Natural killer cell (primary cell): ENCODE data around the gene KCNJ6. TPM values are rescaled to one million over a fixed set of nuclear protein-coding genes. Genes with fewer than 3 reads are reported as not detected.

ENCODE experiments used
- ATAC-seq, 3 donors: fragments of 150-1000 bp in 2 of 3; fragments of 200-7000 bp in 1 of 3; cut with Tn5 transposase; 1 replicate in 1 of 3; 2 replicates in 2 of 3; pipeline ENCODE4 v1.10.0; 2021; ENCODE audit warnings: mild to moderate bottlenecking in 2 of 3, moderate library complexity in 2 of 3
- DNase-seq, 2 donors: peaks; one replicate each; pipeline versions ENCODE4 v3.0.0 to v3.0.0-alpha.2; 2013 to 2021; ENCODE audit warnings: mixed read lengths in 1 of 2
- H3K27ac ChIP-seq: one replicate; pipeline ENCODE4 v1.5.1; 2013; ENCODE audit warnings: mild to moderate bottlenecking, low read length
- H3K27me3 ChIP-seq: one replicate; pipeline ENCODE4 v1.6.1; 2013; ENCODE audit warnings: low read length; ENCODE audit not compliant: control insufficient read depth, insufficient read depth
- H3K36me3 ChIP-seq: one replicate; pipeline ENCODE4 v1.6.1; 2013; ENCODE audit warnings: low read length; ENCODE audit not compliant: control insufficient read depth, insufficient read depth
- H3K4me1 ChIP-seq: one replicate; pipeline ENCODE4 v1.6.1; 2013; ENCODE audit warnings: low read length; ENCODE audit not compliant: control insufficient read depth, insufficient read depth
- H3K4me3 ChIP-seq: one replicate; pipeline ENCODE4 v1.5.1; 2013; ENCODE audit warnings: low read length
- H3K9me3 ChIP-seq: one replicate; pipeline ENCODE4 v1.6.1; 2013; ENCODE audit warnings: low read length; ENCODE audit not compliant: control insufficient read depth, insufficient read depth
- H3K27ac Mint-ChIP-seq, 2 donors: one replicate each; pipeline ENCODE4 v1.8.0; 2022; ENCODE audit warnings: mild to moderate bottlenecking in 2 of 2, mixed read lengths in 2 of 2, moderate library complexity in 1 of 2
- H3K27me3 Mint-ChIP-seq, 2 donors: one replicate each; pipeline ENCODE4 v1.8.0; 2022; ENCODE audit warnings: low read depth in 2 of 2, mixed read lengths in 2 of 2
- H3K36me3 Mint-ChIP-seq: one replicate; pipeline ENCODE4 v1.8.0; 2022; ENCODE audit warnings: mixed read lengths
- H3K4me1 Mint-ChIP-seq, 2 donors: one replicate each; pipeline ENCODE4 v1.8.0; 2022; ENCODE audit warnings: mixed read lengths in 2 of 2
- H3K4me3 Mint-ChIP-seq: one replicate; pipeline ENCODE4 v1.8.0; 2022; ENCODE audit warnings: mild to moderate bottlenecking, moderate library complexity, mixed read lengths
- H3K9me3 Mint-ChIP-seq, 2 donors: one replicate each; pipeline ENCODE4 v1.8.0; 2022; ENCODE audit warnings: mixed read lengths in 2 of 2
- WGBS: methylation state at CpG from one replicate; pipeline ENCODE4 v1.1.7; 2013; ENCODE audit warnings: missing lambda C conversion rate; ENCODE audit not compliant: insufficient coverage; 5-methylcytosine and 5-hydroxymethylcytosine counted together
- intact Hi-C: fragments of 100-400 bp; cut with micrococcal nuclease; formaldehyde crosslinking; loops from one replicate; pipeline ENCODE4 v1.14.2; 2022
- total RNA-seq, 4 donors: library from RNA; stranded (reverse); fragments of 120-200 nt in 1 of 4; gene quantifications; one replicate each; pipeline versions ENCODE4 v1.2.3 to v1.2.4, GENCODE V29; 2013 to 2022
- TF ChIP-seq, protein P1 (sequence below): fragments of 200-600 bp; IDR thresholded peaks from one replicate; pipeline ENCODE4 v1.8.0; 2022; ENCODE audit warnings: antibody characterized with exemption

KCNJ6 gene
- total RNA-seq, 3 donors from 2014 or later (not counting 1 experiment from before 2014, with no cell fraction given) = not detected

DNA sequence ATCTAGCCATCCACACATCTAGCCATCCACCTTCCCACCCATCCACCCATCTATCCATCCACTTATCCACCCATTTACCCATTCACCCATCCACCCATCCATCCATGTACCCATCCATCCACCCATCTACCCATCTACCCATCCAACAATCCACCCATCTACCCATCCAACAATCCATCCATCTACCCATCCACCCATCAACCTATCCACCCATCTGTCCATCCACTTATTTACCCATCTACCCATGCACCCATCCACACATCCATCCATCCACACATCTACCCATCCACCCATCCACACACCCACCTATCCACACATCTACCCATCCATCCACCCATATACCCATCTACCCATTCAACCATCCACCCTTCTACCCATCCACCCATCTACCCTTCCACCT, 311.3 kb downstream of the KCNJ6 start:
- Mint-ChIP-seq H3K27me3 (peaks cover 25 to 41% of the 10 kb centered on the region in 2 donors), H3K36me3 (no peaks in the 10 kb centered on the region), H3K9me3 (peaks cover 0 to 4% of the 10 kb centered on the region in 2 donors), H3K4me1 (no peaks in the 10 kb centered on the region), H3K4me3 (no peak overlapping the region), H3K27ac (no peak overlapping the region)
- no peaks in the 10 kb centered on the region for H3K9me3 ChIP-seq
- no peak overlapping the region for H3K27ac ChIP-seq
- H3K27me3 ChIP-seq = peaks cover 3% of the 10 kb centered on the region
- no peak overlapping the region for H3K4me3 ChIP-seq
- no peaks in the 10 kb centered on the region for H3K4me1 ChIP-seq
- intact Hi-C loops = no loop called here
- no peaks in the 10 kb centered on the region for H3K36me3 ChIP-seq
- DNase-seq (no peak), ATAC-seq (no peak)
- TF ChIP-seq, protein P1, sequence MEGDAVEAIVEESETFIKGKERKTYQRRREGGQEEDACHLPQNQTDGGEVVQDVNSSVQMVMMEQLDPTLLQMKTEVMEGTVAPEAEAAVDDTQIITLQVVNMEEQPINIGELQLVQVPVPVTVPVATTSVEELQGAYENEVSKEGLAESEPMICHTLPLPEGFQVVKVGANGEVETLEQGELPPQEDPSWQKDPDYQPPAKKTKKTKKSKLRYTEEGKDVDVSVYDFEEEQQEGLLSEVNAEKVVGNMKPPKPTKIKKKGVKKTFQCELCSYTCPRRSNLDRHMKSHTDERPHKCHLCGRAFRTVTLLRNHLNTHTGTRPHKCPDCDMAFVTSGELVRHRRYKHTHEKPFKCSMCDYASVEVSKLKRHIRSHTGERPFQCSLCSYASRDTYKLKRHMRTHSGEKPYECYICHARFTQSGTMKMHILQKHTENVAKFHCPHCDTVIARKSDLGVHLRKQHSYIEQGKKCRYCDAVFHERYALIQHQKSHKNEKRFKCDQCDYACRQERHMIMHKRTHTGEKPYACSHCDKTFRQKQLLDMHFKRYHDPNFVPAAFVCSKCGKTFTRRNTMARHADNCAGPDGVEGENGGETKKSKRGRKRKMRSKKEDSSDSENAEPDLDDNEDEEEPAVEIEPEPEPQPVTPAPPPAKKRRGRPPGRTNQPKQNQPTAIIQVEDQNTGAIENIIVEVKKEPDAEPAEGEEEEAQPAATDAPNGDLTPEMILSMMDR = no peak

DNA sequence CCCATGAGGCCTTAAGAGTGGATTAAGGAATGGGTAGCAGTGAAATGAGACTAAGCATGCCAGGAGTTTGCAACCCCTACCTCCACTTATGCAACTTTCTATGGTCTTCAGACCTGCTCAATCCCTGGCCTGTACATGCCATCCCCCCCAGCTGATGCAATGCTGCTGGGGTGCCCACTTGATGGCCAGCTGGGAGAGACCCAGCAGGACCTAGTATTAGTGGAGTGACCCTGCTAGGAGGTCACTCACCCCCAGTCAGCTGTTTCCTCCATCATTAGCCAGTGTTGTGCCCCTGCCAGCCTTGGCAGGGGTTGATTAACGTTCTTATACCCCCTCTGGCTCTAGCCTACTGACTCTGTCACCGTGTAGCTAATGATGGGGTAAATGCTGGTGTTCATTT, 313.1 kb downstream of the KCNJ6 start:
- Histone ChIP-seq H3K36me3 (no peaks in the 10 kb centered on the region), H3K4me1 (no peaks in the 10 kb centered on the region), H3K9me3 (no peaks in the 10 kb centered on the region), H3K27ac (no peak overlapping the region), H3K27me3 (peaks cover 3% of the 10 kb centered on the region), H3K4me3 (no peak overlapping the region)
- 100% methylated on average over 1 of the region's 2 CpGs for WGBS
- Mint-ChIP-seq H3K4me3 (no peak overlapping the region), H3K27ac (no peak overlapping the region), H3K9me3 (peaks cover 0 to 4% of the 10 kb centered on the region in 2 donors), H3K4me1 (no peaks in the 10 kb centered on the region), H3K27me3 (peaks cover 28 to 46% of the 10 kb centered on the region in 2 donors), H3K36me3 (no peaks in the 10 kb centered on the region)
- DNase-seq (no peak), ATAC-seq (no peak)
- intact Hi-C loops = no loop called here
- TF ChIP-seq, protein P1 = no peak

DNA sequence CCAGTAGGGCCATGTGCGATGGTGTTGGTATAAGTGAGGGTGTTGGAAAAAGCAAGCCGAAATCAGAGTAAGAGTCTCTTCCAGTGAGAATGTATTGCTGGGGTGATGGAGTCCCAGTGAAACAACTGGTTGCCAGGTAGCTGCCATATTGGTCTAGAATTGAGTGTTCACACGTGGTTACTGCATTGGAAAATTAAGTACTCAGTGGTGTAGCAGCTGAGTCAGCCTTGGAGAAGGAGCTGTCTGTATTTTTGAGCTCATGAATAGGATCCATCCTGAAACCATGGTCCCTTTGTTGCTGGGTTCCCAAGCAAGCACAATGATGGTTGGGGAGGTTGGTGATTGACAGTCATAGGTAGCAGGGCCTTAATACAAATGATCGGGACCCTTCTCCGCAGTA, 314.3 kb downstream of the KCNJ6 start:
- H3K4me3 ChIP-seq = no peak overlapping the region
- DNase-seq (no peak), ATAC-seq (no peak)
- WGBS = 90% methylated on average over 5 of the region's 5 CpGs
- H3K36me3 ChIP-seq = no peaks in the 10 kb centered on the region
- Mint-ChIP-seq H3K4me3 (no peak overlapping the region), H3K9me3 (peaks cover 0 to 4% of the 10 kb centered on the region in 2 donors), H3K36me3 (no peaks in the 10 kb centered on the region), H3K4me1 (no peaks in the 10 kb centered on the region), H3K27me3 (peaks cover 28 to 48% of the 10 kb centered on the region in 2 donors), H3K27ac (no peak overlapping the region)
- H3K9me3 ChIP-seq = no peaks in the 10 kb centered on the region
- H3K27ac ChIP-seq = no peak overlapping the region
- H3K27me3 ChIP-seq = peaks cover 1% of the 10 kb centered on the region
- TF ChIP-seq, protein P1 = no peak
- H3K4me1 ChIP-seq = no peaks in the 10 kb centered on the region
- intact Hi-C loops = no loop called here

DNA sequence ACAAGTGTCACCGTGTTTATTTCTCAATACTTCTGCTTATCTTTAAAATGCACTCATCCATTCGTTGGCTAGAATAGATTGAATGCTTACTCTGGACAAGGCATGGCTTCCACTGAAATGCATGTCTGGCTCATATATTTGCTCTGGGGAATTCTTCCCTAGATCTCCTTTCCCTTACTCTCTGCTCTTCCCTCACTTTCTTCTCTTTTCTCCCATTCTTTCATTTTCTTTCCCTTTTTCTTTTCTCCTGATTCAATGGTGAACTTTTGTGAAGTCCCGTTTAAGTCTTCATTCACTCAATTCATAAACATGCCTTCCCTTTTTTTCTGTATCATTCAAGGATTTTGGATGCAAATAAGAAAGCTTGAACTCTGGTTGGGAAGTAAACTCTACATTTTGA, 315.2 kb downstream of the KCNJ6 start:
- peaks cover 22 to 39% of the 10 kb centered on the region in 2 donors for H3K27me3 Mint-ChIP-seq
- H3K27ac ChIP-seq = no peak overlapping the region
- H3K36me3 Mint-ChIP-seq = no peaks in the 10 kb centered on the region
- H3K36me3 ChIP-seq = no peaks in the 10 kb centered on the region
- no peak for ATAC-seq
- no peaks in the 10 kb centered on the region for H3K27me3 ChIP-seq
- no peak overlapping the region for H3K4me3 ChIP-seq
- DNase-seq = no peak
- intact Hi-C loops = no loop called here
- no peaks in the 10 kb centered on the region for H3K4me1 Mint-ChIP-seq
- no peaks in the 10 kb centered on the region for H3K4me1 ChIP-seq
- TF ChIP-seq, protein P1 = no peak
- H3K9me3 ChIP-seq = no peaks in the 10 kb centered on the region
- 85% methylated on average over 3 of the region's 3 CpGs for WGBS
- no peak overlapping the region for H3K4me3 Mint-ChIP-seq
- H3K9me3 Mint-ChIP-seq = peaks cover 0 to 4% of the 10 kb centered on the region in 2 donors
- no peak overlapping the region for H3K27ac Mint-ChIP-seq
